SHP77 treated with DMSO at 0.1 percent for 48 hours (cell line): ENCODE results near the gene ZC3H12A.

Experiments used
- DNase-seq: peaks from one replicate; lab custom pipeline; 2025; lab: John Stamatoyannopoulos, UW

The ZC3H12A gene

GRCh38 chr1:37478890-37479254 lies 4.5 kb downstream of the ZC3H12A start:
- no peak for DNase-seq

GRCh38 chr1:37479255-37480124 lies 5.1 kb downstream of the ZC3H12A start:
- DNase-seq: peak; percentile 22

DNA sequence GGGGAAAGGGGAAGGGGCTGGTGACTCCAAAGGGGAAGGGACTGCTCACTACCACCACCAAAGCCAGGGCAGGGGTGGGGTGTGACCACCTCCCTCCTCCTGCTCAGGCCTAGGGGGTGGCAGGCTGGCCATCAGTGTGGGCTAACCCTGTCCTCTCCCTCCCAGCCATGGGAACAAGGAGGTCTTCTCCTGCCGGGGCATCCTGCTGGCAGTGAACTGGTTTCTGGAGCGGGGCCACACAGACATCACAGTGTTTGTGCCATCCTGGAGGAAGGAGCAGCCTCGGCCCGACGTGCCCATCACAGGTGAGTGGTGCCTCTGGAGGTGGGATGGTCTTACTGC lies 5.7 kb downstream of the ZC3H12A start:
- no peak for DNase-seq

DNA sequence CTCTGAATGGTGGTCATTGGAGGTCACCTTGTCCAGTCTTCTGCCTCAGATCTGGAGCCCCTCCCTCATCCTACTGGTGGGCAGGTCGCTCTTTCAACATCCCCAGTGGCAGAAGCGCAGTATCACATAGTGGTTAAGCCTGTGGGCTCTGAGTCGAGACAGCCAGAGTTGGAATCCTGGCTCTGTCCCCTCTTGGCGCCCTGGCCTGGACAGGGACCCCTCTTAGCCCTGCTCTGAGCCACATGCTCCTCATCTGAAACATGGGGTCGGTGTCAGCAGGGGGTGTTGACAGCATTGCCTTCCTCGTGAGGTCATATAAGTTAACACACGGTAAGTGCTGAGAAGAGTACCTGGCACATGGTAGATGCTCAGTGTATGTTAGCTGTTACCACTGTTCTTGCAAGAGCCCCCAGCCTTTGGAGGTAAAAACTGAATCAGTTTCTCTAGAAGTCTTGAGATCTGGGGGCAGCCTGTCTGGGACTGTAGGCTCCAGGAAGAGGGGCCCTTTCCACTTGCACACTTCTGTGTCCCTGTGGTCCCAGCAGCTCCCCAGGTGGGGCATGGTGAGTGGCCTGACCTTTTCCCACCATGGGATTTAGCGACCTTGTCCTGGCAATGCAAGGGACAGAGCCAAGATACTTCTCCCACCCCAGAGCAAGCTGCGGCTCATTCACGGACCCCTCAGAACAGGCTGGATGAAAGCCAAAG lies 6.4 kb downstream of the ZC3H12A start:
- no peak for DNase-seq

GRCh38 chr1:37481289-37482003 lies 7.1 kb downstream of the ZC3H12A start:
- DNase-seq: no peak

DNA sequence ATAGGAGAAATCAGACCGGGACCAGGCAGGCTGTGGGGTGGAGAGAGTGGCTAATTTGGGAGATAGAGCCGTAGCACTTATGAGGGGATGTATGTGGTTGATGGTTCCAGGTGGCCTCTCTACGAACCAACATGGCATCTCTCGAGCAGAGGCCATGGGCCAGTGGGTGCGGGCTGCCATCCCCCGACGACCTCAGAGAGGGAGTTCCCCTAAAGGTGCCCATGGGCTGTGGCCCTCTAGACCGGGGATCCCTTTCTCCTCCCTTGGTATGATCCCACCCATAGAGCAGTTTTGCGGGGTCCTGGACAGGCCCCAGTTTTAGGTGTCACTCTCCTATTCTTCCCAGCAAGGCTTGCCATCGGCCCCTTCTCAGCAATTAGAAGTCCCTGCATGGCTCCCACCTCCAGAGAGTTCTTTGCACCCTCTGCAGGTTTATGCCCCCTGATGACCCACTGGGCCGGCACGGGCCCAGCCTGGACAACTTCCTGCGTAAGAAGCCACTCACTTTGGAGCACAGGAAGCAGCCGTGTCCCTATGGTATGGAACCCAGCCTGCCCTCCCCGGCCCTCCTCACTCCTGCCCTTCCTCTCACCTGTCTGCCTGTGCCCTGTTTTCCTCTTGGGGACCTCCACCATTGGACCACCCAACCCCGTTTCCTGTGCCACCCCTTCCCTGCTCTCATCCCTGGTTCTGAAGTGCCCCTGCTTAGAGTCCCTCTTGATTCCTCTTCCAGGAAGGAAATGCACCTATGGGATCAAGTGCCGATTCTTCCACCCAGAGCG lies 7.8 kb downstream of the ZC3H12A start:
- no peak for DNase-seq

DNA sequence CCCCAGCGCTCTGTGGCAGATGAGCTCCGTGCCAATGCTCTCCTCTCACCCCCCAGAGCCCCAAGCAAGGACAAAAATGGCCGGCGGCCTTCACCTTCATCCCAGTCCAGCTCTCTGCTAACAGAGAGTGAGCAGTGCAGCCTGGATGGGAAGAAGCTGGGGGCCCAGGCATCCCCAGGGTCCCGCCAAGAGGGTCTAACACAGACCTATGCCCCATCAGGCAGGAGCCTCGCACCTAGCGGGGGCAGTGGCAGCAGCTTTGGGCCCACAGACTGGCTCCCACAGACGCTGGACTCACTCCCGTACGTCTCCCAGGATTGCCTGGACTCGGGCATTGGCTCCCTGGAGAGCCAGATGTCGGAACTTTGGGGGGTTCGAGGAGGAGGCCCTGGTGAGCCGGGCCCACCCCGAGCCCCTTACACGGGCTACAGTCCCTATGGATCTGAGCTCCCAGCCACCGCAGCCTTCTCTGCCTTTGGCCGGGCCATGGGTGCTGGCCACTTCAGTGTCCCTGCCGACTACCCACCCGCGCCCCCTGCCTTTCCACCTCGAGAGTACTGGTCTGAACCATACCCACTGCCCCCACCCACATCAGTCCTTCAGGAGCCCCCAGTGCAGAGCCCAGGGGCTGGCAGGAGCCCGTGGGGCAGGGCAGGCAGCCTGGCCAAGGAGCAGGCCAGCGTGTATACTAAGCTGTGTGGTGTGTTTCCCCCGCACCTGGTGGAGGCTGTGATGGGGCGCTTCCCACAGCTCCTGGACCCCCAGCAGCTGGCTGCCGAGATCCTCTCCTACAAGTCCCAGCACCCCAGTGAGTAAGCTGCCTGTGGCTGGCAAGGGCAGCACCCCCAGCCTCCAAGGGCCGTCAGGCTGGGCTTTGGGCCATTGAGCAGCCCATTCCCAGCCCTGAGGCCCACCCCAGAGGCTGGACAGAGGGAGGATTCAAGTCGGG lies 8.7 kb downstream of the ZC3H12A start:
- no peak for DNase-seq

- DNase-seq: no peak
Observed at GRCh38 chr1:37483785-37484184, 9.4 kb downstream of the ZC3H12A start.

DNA sequence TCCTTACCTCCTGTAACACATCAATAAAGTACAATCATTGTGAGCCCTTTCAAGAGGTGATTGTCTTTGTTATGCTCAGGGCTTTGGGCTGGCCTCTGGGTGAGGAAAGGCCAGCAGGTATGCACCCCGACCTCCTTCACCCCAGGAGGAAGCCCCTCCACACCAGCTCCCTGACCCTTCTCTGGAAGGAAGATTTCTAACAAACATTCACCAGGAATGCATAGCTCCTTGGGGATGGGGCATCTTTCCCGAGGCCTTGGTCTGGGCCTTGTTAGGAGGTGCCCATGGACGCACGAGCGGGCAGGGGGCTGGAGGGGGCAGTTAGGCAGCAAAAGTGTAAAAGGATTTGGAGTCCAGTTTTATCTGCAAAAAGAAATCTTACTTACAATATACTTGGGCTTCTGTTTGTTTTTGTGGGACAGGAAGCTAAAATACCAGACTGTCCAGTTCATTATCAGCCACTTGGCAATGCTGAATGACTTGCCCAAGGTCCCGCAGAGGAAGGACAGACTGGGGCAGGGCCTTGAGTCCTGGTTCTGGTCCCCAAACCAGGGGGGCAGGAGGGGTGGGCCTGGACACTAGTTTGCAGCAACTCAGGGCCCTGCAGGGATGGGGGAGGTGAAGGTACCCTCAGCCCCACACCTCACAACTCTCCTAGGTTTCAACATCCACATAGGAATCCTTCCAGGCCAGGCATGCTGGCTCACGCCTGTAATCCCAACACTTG lies 10.1 kb downstream of the ZC3H12A start:
- no peak for DNase-seq

DNA sequence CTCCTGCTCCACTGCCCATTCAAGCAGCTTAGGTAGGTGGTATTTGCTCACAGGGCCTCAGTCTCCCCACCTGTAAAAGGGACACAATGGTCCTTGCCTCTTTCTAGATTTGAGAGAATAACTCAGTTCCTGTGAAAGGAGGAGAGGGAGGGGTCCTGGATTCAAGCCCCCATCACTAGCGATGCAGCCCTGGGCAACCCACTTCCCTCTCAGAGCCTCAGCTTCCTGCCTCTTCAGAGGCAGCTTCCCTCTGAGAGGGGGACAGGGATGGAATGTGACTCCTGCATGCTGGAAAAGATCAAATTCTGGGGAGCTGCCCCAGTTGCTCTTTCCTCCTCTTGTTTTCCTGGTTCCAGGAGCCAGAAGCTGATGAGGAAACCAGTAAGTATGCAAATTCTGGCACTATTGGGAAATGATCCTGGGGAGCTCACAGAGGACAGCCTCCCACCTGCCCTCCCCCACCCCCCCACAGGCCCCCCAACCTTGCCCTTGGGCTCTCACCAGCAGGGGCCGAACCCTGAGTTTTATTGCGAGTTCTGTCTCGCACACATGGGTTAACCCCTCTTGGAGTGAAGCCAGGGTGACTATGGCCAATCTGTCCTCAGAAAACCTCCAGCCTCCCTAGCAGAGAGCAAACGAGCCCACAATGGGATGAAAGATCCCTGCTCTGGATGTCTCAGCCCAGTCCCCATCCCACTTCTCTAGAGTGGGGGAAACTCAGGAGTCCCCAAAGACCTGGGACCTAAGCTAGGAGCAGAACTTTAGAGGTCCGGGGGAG lies 11.7 kb downstream of the ZC3H12A start:
- DNase-seq: no peak

GRCh38 chr1:37486680-37487618 lies 12.6 kb downstream of the ZC3H12A start:
- no peak for DNase-seq

DNA sequence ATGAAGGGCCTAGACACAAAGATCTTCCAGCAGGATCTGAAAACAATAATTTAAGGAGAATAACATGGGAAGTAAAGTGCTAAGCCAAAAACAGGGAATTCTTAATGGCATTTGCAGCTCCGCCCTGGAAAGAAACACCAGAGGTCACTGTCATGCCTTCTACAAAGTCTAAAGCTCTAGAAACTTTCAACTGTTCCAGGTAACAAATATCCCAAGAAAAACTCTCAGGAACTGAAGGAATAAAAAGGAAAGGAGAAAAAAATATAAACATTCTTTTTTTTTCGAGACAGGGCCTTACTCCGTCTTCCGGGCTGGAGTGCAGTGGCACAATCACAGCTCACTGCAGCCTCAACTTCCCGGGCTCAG lies 13.2 kb downstream of the ZC3H12A start:
- no peak for DNase-seq

DNA sequence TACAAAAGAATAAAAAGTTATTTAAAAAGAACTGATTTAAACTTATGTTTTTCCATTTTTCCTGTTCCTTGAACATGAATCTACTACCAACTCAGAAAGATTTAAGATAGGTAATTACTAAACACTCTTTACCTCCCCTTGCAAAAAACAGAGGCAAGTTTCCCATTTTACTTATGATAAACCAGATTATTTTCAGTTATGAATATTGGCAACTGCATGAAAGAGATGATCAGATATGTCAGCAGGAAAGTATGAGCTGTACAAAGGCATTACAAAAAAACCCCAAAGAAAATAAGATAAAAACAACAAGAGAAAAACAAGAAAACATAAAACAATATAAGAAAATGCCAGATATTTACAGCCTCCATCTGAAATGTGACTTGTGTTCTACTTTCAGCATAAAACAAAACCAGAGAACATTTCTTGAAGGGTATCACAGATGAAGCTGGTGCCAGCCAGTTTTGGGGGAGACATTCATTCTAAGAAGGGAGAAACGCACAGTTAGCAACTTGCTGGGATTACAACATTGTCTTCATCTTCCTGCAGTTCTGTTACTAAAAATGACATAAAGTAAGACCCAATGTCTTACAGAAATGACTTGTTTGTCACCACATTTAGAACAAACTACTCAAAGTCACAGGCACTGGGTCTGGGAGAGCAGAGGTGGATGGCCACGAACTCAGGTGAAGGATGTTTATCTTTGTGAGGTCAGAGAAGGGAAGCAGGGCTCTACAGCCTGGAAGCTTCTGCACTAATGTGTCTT lies 19.1 kb downstream of the ZC3H12A start:
- no peak for DNase-seq

DNA sequence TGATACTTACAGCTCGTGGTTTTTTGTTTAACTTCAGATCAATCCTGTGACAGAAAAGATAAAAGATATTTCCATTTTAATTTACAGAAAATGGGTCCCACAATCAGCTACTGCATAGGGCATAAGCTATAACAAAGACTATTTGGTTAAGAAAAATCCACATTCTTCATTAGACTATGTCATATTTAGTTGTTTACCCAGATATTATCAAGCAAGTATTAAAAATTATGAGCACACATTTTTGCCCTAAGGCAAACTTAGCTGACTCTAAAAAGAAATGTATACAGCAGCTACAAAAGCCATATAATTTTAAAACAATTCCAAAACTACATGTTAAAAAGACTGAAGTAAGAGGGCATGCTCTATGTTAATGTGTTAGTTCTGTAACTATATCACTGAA lies 21.5 kb downstream of the ZC3H12A start:
- no peak for DNase-seq

DNA sequence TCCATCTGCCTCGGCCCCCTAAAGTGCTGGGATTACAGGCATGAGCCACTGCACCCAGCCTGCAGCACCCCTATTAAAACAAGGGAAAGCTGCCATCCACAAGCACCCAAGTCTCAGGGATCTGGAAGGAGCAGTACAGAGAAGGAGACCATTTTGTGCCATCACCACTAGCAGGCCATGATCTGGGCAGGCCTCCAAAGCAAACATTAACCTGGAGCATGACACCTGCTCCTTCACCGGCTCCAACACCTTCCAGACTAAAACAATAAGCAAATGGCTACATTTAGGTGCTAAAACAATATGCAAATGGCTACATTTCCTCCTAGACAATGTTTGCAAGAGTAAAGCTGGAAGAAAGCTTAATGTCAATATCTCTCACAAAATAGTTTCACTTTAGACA lies 23.5 kb downstream of the ZC3H12A start:
- DNase-seq: peak; percentile 72

GRCh38 chr1:37498872-37499617 lies 24.7 kb downstream of the ZC3H12A start:
- peak; percentile 44 for DNase-seq

- no peak for DNase-seq
Observed at GRCh38 chr1:37501661-37502060, 27.3 kb downstream of the ZC3H12A start.
